GM12875 (cell line): Measurements from ENCODE around the gene NSUN6.

Source experiments
- H3K4me3 ChIP-seq: one replicate; pipeline ENCODE4 v1.5.1; 2011; ENCODE audit warnings: low read depth, low read length, control low read depth
- TF ChIP-seq, protein P1 (sequence below): IDR thresholded peaks from 2 replicates; pipeline ENCODE4 v1.5.1; 2011; ENCODE audit warnings: low read depth, mild to moderate bottlenecking, control low read depth, inconsistent platforms, low read length, moderate library complexity, borderline replicate concordance; ENCODE audit not compliant: insufficient read depth

NSUN6 gene, protein sequence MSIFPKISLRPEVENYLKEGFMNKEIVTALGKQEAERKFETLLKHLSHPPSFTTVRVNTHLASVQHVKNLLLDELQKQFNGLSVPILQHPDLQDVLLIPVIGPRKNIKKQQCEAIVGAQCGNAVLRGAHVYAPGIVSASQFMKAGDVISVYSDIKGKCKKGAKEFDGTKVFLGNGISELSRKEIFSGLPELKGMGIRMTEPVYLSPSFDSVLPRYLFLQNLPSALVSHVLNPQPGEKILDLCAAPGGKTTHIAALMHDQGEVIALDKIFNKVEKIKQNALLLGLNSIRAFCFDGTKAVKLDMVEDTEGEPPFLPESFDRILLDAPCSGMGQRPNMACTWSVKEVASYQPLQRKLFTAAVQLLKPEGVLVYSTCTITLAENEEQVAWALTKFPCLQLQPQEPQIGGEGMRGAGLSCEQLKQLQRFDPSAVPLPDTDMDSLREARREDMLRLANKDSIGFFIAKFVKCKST

DNA sequence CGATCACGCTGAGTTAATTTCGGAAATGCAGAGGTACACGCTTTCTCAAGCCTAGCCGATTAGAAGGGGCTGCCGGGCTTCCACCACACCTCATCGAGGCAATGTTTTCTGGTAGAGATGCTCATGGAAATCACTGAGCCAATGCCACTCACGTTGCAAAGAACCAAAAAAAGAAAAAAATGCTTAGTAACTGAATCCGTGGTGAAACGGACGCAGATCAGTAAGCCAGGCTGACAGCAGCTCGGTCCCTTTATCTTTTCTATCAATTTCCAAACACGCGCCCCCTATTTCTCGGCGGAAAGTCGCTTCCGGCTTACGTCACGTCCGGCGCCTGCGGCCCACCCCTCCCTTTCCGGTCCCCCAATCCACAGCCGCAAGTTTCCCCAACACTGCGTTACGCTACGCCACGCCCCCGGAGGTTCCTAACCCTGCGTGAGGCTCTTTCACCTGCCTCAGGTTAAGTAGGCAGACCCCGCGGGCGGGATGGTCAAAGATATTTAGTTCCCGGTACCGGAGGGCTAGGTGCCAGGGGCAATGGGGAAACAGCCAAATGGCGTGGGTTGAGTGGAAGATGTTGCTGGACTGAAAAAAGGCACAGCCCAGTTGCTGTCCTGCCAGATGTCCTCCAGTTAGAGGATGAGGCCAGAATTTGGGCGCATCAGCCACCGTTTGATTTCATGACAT is at the start of gene NSUN6:
Gene NSUN6 (minus strand): TSS at position 264 of the 684 bp plus-strand sequence. CDS start 384 bp downstream, outside the sequence.
- TF ChIP-seq, protein P1, sequence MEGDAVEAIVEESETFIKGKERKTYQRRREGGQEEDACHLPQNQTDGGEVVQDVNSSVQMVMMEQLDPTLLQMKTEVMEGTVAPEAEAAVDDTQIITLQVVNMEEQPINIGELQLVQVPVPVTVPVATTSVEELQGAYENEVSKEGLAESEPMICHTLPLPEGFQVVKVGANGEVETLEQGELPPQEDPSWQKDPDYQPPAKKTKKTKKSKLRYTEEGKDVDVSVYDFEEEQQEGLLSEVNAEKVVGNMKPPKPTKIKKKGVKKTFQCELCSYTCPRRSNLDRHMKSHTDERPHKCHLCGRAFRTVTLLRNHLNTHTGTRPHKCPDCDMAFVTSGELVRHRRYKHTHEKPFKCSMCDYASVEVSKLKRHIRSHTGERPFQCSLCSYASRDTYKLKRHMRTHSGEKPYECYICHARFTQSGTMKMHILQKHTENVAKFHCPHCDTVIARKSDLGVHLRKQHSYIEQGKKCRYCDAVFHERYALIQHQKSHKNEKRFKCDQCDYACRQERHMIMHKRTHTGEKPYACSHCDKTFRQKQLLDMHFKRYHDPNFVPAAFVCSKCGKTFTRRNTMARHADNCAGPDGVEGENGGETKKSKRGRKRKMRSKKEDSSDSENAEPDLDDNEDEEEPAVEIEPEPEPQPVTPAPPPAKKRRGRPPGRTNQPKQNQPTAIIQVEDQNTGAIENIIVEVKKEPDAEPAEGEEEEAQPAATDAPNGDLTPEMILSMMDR: no peak
- peak within 1 kb of the TSS; percentile 67 for H3K4me3 ChIP-seq

GRCh38 chr10:18699849-18700840 is 48.8 kb upstream of the NSUN6 start:
- H3K4me3 ChIP-seq: no peak overlapping the region
- TF ChIP-seq, protein P1: no peak

- no peak overlapping the region for H3K4me3 ChIP-seq
- TF ChIP-seq, protein P1: no peak
These were observed 39.2 kb upstream of the NSUN6 start for GRCh38 chr10:18690541-18690940.

DNA sequence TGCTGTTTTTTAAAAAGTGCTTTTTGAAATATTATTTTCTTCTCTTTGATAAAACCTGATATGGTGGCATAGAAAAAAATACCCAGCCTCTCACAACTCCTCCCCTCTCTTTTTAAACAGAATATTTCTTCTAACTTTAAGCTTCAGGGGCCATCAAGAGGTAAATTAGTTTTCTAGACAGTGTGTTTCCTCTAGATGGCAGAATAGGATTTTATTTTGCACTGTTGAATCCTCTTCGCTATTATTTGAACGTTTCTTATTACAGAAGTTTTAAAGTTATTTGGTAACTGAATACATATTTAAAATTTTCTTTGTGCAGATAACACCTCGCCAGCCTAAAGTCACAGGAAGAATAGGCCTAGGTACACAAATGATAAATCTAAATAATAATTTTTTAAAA is 38.1 kb upstream of the NSUN6 start:
- TF ChIP-seq, protein P1: no peak
- no peak overlapping the region for H3K4me3 ChIP-seq

GRCh38 chr10:18687706-18688105 is 36.3 kb upstream of the NSUN6 start:
- no peak overlapping the region for H3K4me3 ChIP-seq
- TF ChIP-seq, protein P1: no peak

DNA sequence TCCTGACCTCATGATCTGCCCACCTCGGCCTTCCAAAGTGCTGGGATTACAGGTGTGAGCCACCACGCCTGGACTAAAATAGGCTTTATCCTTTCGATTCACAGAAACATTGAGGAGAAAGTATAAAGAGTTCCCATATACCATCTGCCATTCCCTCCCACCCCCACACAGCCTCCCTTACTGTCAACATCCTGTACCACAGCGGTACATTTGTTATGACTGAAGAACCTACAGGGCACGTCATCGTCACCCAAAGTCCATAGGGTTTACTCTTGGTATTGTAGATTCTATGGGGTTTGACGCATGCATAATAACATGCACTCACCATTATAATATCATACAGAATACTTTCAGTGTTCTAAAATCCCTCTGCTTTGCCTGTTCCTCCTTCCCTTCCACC is 35.8 kb upstream of the NSUN6 start:
- H3K4me3 ChIP-seq: no peak overlapping the region

More for the DNA sequence above, 35.8 kb upstream of the NSUN6 start:
- TF ChIP-seq, protein P1: no peak
